Lower leg skin (tissue), 3 donors: ENCODE data around the gene PRKAG1.

Experiments
- CTCF ChIP-seq, 3 donors: fragments of 450-650 bp; IDR thresholded peaks; one replicate each; pipeline ENCODE4 v1.5.1; 2016; ENCODE audit warnings: antibody characterized with exemption in 3 of 3, mild to moderate bottlenecking in 3 of 3, moderate library complexity in 2 of 3
- POLR2A ChIP-seq, 2 donors: fragments of 450-650 bp; IDR thresholded peaks; one replicate each; pipeline ENCODE4 v1.6.1; 2016 to 2017; ENCODE audit warnings: antibody characterized with exemption in 2 of 2, mild to moderate bottlenecking in 1 of 2, moderate library complexity in 1 of 2

- TF ChIP-seq CTCF (IDR thresholded peaks at IDR 0.05), result no peak
- no peak for TF ChIP-seq POLR2A (IDR thresholded peaks at IDR 0.05)
These were observed 26.1 kb upstream of the PRKAG1 start for GRCh38 chr12:49044660-49045059.
